Right cardiac atrium (tissue), 5 donors: Measurements from ENCODE around the gene CFAP77. TPM values are rescaled to one million over a fixed set of nuclear protein-coding genes. Genes with fewer than 3 reads are reported as not detected.

Experiments used
- ATAC-seq, 2 donors: fragments of 200-7000 bp; cut with Tn5 transposase; one replicate each; pipeline versions ENCODE4 v1.8.0 to v1.9.1; 2020; ENCODE audit warnings: moderate library complexity in 2 of 2, mild to moderate bottlenecking in 1 of 2
- DNase-seq, 3 donors: peaks; one replicate each; pipeline ENCODE4 v3.0.0-alpha.2; 2020
- H3K27ac ChIP-seq: one replicate; pipeline ENCODE4 v1.5.1; 2013; ENCODE audit warnings: mild to moderate bottlenecking, low read length, control low read depth, moderate library complexity
- H3K27me3 ChIP-seq: one replicate; pipeline ENCODE4 v1.6.1; 2013; ENCODE audit not compliant: control insufficient read depth, insufficient read depth
- H3K4me1 ChIP-seq: one replicate; pipeline ENCODE4 v1.6.1; 2013; ENCODE audit warnings: low read length; ENCODE audit not compliant: control insufficient read depth, insufficient read depth
- H3K4me3 ChIP-seq: one replicate; pipeline ENCODE4 v1.5.1; 2013; ENCODE audit warnings: low read length, control low read depth
- H3K9me3 ChIP-seq: one replicate; pipeline ENCODE4 v1.6.1; 2013; ENCODE audit warnings: low read length; ENCODE audit not compliant: control insufficient read depth
- WGBS: extraction: QIAGEN DNeasy Blood & Tissue Kit; methylation state at CpG from one replicate; pipeline ENCODE4 v1.1.7; 2013; 5-methylcytosine and 5-hydroxymethylcytosine counted together
- intact Hi-C, 4 donors: fragments of 100-400 bp; cut with DNase I; formaldehyde crosslinking; loops; one replicate each; pipeline versions ENCODE4 v1.11.0 to v1.14.0; 2022 to 2023
- polyA plus RNA-seq: library from polyadenylated mRNA; stranded (reverse); fragments of 200-250 nt; gene quantifications from one replicate; pipeline ENCODE4 v1.2.3, GENCODE V29; 2013
- total RNA-seq, 4 donors: library from RNA; stranded (reverse); fragmentation: NEBNext Ultra II Directional; extraction: Animal tissue kit (Norgen Biotek cat#: 25700); gene quantifications; one replicate each; pipeline ENCODE4 v1.2.1, GENCODE V29; 2021
- donor health status: healthy with polysubstance abuse.
- donor health status: DM: no; HTN: yes; CAD: no.
- donor health status: DM: no; HTN: no; CAD: no.
- donor health status: DM: no; HTN: yes; CAD: no; lungs with severe emphysema.
- donor health status: DM: yes; HTN: yes; CAD: no.

CFAP77 gene
- total and polyA plus RNA-seq, 5 donors, result 2.3 to 6.5 (median 4.3) TPM

DNA sequence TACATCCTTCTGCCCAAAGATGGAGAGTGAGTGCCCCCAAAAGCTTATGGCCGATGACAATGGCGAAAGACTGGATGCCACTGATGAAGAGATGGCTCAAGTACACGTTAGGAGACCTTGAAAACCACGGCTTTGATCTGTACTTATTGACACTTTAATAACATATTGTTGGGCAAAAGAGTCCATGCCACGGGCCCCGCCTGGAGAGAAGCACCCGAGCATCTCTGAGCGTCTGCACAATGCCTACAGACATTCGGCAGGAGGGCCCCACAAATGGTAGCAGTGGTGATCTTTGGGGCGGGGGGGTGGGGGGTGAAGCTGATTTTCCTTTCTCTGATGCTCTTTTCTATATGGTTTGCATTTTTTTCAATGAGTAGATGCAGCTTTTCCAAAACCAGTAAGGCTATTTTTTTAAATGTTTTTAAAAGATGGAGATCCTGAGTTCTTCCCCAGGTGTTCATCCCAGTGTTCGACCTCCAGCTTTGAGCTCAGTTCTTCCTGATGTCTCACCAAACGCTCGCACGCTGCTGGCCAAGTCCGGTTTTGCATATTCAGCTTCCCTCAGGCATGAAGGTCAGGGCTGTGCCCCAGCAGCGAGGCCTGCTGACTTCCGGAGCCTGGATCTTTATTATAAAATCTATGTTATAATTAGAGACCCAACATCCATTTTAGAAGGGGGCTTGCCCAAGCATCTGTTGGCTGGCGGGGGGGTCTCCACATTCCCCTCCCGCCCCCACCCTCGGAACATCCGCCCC, 138.1 kb downstream of the CFAP77 start:
- no peak overlapping the region for H3K4me3 ChIP-seq
- DNase-seq, result no peak
- intact Hi-C loops, result no loop called here
- ATAC-seq, result no peak
- WGBS, result 81% methylated on average over 21 of the region's 21 CpGs
- H3K9me3 ChIP-seq, result no peaks in the 10 kb centered on the region
- no peak overlapping the region for H3K27ac ChIP-seq
- H3K27me3 ChIP-seq, result no peaks in the 10 kb centered on the region
- H3K4me1 ChIP-seq, result no peaks in the 10 kb centered on the region

DNA sequence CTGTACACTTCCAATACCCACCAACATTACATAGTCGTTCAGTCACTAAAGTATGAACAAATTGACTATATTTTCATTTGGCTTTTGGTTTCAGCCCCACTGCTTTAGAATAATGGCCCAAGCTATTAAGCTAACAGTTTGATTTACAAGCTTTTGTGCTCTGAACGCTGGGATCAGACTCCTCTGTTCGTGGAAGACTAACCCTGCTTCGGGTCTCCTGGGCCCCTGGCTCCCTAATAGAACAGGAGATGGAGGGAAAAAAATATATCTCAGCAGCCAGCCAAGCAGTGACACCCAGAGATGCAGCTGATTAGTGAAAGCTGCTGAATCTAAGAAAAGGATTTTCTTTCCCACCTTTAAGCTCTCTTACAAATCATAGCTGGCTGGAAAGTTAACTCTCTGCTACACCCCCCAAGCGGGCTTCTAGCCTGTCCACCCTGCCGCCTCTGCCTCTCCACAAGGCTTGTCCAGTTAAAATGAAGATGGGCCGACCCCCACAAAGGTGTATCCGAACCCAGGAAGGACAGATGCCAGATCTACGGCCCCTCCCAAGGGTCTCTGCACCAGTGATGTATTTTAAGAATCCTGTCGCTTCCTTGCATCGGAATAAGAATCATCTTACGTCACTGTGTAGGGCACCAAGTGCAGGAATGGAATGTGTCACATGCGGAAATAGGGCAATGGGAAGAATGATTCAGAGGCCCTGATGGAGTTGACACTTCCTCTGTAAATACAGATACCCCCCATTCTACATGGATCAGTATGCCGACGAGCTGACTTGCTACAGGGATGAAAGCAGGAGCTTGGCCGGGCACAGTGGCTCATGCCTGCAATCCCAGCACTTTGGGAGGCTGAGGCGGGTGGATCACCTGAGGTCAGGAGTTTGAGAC, 139.0 kb downstream of the CFAP77 start:
- H3K27me3 ChIP-seq, result no peaks in the 10 kb centered on the region
- no peaks in the 10 kb centered on the region for H3K4me1 ChIP-seq
- no peak overlapping the region for H3K27ac ChIP-seq
- no peaks in the 10 kb centered on the region for H3K9me3 ChIP-seq
- intact Hi-C loops, result no loop called here
- no peak for DNase-seq
- 54% methylated on average over 17 of the region's 17 CpGs for WGBS
- no peak for ATAC-seq
- no peak overlapping the region for H3K4me3 ChIP-seq

DNA sequence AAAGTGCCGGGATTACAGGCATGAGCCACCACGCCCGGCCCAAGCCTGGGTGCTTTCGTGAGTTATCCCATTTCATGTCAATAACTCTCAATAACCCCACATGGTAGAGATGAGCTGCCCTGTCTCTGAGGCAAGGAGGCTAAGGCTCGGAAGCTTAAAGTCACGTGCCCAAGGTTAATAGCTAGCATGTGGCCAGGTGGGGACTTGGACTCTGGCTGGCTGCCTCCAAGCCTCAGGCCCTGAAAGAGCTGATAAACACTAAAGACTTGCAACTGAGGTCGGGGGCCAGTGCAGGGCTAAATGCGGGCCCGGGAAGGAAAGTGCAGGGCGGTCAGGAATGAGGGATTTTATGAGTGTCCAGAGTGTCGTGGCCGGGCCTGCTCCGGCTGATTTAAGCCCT, 141.5 kb downstream of the CFAP77 start:
- DNase-seq (no peak), ATAC-seq (no peak)
- intact Hi-C loops, result no loop called here
- Histone ChIP-seq H3K9me3 (no peaks in the 10 kb centered on the region), H3K27me3 (no peaks in the 10 kb centered on the region), H3K4me3 (no peak overlapping the region), H3K4me1 (no peaks in the 10 kb centered on the region), H3K27ac (no peak overlapping the region)
- WGBS, result 84% methylated on average over 13 of the region's 13 CpGs

DNA sequence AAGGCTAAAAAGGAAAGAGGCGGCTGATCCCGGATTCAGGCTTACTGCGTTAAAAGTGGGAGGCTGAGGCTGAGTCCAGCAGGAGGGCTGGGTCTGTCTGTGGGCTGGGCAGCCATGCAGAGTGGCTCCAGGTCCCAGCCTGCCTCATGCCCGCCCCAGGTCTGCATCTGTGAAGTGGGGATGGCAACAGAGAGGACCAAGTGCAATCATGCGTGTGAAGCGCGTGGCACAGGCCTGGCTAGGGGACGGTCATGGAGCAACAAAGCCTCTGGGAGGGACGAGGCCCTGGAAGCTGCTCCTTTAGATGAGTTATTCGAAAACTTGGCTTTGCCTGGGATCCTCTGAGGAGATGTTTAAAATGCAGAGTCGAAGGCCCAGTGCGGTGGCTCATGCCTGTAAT, 142.0 kb downstream of the CFAP77 start:
- no peaks in the 10 kb centered on the region for H3K27me3 ChIP-seq
- DNase-seq (no peak), ATAC-seq (no peak)
- no peak overlapping the region for H3K27ac ChIP-seq
- no peaks in the 10 kb centered on the region for H3K4me1 ChIP-seq
- H3K9me3 ChIP-seq, result no peaks in the 10 kb centered on the region
- H3K4me3 ChIP-seq, result no peak overlapping the region
- intact Hi-C loops, result no loop called here
- 92% methylated on average over 12 of the region's 12 CpGs for WGBS

DNA sequence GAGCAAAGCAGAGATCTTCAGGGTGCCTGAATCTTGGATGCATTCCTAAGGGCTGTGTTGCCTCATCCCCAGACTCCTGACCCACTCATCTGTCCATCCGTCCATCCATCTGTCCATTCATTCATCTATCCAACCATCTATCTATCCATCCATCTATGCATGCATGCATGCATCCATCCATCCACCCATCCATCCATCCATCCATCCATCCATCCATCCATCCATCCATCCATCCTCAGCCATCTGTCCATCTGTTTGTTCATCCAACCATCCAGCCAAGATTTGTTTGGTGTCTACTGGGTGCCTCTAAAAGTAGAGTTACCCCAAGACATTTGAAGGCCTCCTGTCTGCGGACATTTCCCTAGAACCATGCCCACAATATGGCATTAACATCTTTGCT, 144.7 kb downstream of the CFAP77 start:
- Histone ChIP-seq H3K27ac (no peak overlapping the region), H3K9me3 (no peaks in the 10 kb centered on the region), H3K27me3 (no peaks in the 10 kb centered on the region), H3K4me1 (no peaks in the 10 kb centered on the region), H3K4me3 (no peak overlapping the region)
- WGBS, result 85% methylated on average over 2 of the region's 2 CpGs
- no peak for DNase-seq
- no peak for ATAC-seq
- intact Hi-C loops, result no loop called here

DNA sequence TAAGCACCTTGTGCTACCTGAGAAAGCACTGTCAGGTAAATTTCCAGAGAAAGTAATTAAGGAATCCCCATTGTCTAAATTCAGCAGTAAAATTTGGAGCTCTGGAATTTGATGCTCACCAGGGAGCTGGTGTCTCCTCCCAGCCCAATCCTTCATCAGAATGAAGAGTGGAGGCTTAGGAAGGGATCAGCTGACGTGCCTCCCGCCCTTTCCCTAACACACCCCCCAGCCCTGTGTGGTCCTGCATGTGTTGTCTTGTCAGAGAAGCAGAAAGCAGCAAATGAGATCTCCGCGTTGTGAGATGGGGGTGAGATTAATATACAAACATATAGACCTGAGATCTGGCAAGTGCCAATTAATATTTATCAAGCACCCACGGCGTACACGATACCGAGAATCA, 145.5 kb downstream of the CFAP77 start:
- H3K27ac ChIP-seq, result no peak overlapping the region
- DNase-seq (no peak), ATAC-seq (no peak)
- H3K9me3 ChIP-seq, result no peaks in the 10 kb centered on the region
- H3K4me1 ChIP-seq, result no peaks in the 10 kb centered on the region
- H3K4me3 ChIP-seq, result no peak overlapping the region
- H3K27me3 ChIP-seq, result no peaks in the 10 kb centered on the region
- intact Hi-C loops, result no loop called here
- 77% methylated on average over 8 of the region's 8 CpGs for WGBS

DNA sequence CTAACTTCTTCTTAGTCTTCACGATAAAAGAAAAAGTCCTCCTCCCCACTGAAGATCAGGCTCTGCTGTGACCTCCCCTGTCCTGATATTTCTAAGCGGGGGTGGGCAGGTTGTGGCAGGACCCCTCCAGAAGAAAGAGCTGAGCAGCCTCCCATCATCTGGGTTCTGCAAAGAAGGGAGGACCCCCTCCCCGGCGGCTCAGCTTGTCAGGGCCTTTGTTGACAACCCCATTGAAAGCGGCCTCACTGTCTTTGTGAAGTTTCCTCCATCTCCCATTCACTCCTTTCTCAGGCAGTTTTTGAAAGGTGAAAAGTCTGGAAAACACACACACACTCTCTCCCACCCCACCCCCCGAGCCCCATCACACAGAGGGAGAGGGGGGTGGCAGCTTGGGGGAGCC, 146.2 kb downstream of the CFAP77 start:
- ATAC-seq (no peak), DNase-seq (no peak)
- no peaks in the 10 kb centered on the region for H3K9me3 ChIP-seq
- 71% methylated on average over 6 of the region's 6 CpGs for WGBS
- H3K27ac ChIP-seq, result no peak overlapping the region
- no peaks in the 10 kb centered on the region for H3K27me3 ChIP-seq
- no peak overlapping the region for H3K4me3 ChIP-seq
- H3K4me1 ChIP-seq, result no peaks in the 10 kb centered on the region
- intact Hi-C loops, result no loop called here

DNA sequence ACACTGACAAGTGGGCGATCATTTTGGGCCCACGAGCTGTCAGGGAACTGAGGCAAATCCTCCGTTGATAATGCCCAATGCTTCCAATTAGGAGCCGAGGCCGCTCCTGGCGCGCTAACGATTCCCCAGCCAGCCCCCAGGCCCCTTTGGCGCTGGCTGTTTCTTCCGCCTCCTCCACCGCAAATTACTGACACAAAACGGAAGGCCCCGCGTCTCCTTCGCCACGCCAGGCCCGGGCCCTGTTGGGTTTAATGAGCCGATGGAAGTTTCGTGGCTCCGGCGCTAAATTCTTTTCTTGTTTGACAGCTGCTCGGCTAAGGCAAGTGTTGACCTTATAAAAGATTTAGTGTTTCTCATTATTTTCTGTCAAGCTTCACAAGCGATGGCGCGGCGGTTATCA, 146.7 kb downstream of the CFAP77 start:
- H3K4me1 ChIP-seq, result no peaks in the 10 kb centered on the region
- no peak overlapping the region for H3K4me3 ChIP-seq
- H3K9me3 ChIP-seq, result no peaks in the 10 kb centered on the region
- 68% methylated on average over 26 of the region's 26 CpGs for WGBS
- H3K27ac ChIP-seq, result no peak overlapping the region
- ATAC-seq (no peak), DNase-seq (no peak)
- intact Hi-C loops, result no loop called here
- H3K27me3 ChIP-seq, result no peaks in the 10 kb centered on the region

DNA sequence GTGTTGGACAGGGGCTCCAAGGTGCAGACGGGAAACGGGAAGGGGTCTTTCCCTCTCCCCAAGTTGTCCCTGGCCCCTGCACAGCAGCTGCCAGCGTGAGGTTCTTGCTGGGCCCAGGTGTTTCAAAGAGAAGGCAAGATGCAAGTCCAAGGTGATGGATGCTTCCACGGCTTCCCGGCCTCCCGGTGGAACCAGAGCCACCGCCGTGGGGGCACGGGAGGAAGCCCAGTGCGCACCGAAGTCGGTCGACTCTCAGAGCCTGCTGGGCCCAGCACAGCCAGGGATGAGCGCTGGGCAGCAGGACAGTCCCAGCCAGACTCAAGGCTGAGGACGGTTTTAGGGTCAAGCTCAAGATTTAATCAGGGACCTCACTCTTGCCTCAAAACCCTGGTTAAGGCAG, 147.1 kb downstream of the CFAP77 start:
- Histone ChIP-seq H3K4me3 (no peak overlapping the region), H3K9me3 (no peaks in the 10 kb centered on the region), H3K4me1 (no peaks in the 10 kb centered on the region), H3K27ac (no peak overlapping the region), H3K27me3 (no peaks in the 10 kb centered on the region)
- 87% methylated on average over 15 of the region's 15 CpGs for WGBS
- intact Hi-C loops, result no loop called here
- DNase-seq, result no peak
- ATAC-seq, result no peak

DNA sequence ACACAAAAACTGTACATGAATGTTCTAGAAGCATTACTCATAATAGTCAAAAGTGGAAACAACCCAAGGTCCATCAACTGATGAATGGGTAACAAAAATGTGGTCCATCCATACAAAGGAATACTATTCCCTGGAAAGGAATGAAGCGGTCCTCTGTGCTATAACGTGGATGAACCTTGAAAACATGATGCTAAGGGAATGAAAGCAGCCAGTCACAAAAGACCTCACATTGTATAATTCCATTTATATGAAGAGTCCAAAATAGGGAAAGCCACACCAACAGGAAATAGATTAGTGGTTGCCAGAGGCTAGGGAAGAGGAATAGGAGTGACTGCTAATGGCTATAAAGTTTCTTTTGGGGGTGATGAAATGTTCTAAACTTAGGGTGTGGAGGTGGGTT, 149.7 kb downstream of the CFAP77 start:
- Histone ChIP-seq H3K4me1 (no peaks in the 10 kb centered on the region), H3K27ac (no peak overlapping the region), H3K27me3 (no peaks in the 10 kb centered on the region), H3K4me3 (no peak overlapping the region), H3K9me3 (no peaks in the 10 kb centered on the region)
- DNase-seq (no peak), ATAC-seq (no peak)
- intact Hi-C loops, result loop anchor here in 1 of 4 donors (10.0 kb wide), 1 partner anchor 45 kb away; no protein-coding TSS in a partner anchor
- WGBS, result 90% methylated on average over 2 of the region's 2 CpGs

DNA sequence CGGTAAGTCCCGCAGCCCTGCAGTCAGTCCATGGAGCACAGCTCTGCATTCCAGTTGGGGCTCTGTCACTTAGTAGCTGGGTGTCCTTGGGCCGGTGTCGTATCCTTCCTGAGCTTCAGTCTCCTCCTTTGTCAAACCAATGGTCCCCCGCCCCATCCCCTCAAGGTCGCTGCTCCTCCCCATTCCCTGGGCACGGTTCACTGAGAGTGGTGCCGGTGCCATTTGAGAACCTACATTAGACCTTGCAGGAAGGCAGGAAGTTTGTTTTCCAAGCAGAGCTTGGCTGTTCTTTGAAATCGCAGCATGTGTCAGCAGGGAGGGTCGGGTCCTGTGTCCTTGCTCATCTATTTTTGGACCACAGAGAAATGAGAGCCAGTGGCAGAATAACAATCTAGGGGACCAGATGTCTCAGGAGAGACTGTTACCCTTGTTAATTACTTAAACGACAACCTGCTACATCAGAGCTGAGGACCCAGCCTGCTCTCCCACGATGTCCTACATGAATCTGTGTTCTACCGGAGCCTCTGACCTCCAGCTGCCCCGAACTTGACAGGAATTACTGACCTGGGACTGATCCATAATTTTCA, 150.7 kb downstream of the CFAP77 start:
- H3K4me3 ChIP-seq, result no peak overlapping the region
- H3K27ac ChIP-seq, result no peak overlapping the region
- H3K27me3 ChIP-seq, result no peaks in the 10 kb centered on the region
- ATAC-seq, result peak; percentile 38 to 66
- DNase-seq, result no peak
- H3K4me1 ChIP-seq, result no peaks in the 10 kb centered on the region
- intact Hi-C loops, result loop anchor here in 1 of 4 donors (10.0 kb wide), 1 partner anchor 46 kb away; no protein-coding TSS in a partner anchor
- WGBS, result 30% methylated on average over 14 of the region's 14 CpGs
- no peaks in the 10 kb centered on the region for H3K9me3 ChIP-seq
